BE2C (cell line): ENCODE results near the gene IGF2BP1. TPM values are rescaled to one million over a fixed set of nuclear protein-coding genes. Genes with fewer than 3 reads are reported as not detected.
A peak's percentile ranks its signal among the peaks of the same experiment; 100 is the strongest.

ENCODE experiments used
- DNase-seq: peaks from one replicate; pipeline ENCODE4 v3.0.0-alpha.2; 2020
- H3K27me3 ChIP-seq: fragments of 250-450 bp; sonication (Bioruptor Pico); 2 replicates; pipeline ENCODE4 v1.5.1; 2020; ENCODE audit warnings: mild to moderate bottlenecking
- H3K36me3 ChIP-seq: fragments of 250-450 bp; sonication (Bioruptor Pico); 2 replicates; pipeline ENCODE4 v1.5.1; 2020; ENCODE audit warnings: mild to moderate bottlenecking
- H3K4me1 ChIP-seq: fragments of 250-450 bp; sonication (Bioruptor Pico); 2 replicates; pipeline ENCODE4 v1.5.1; 2020
- H3K4me3 ChIP-seq: 2 replicates; pipeline ENCODE4 v1.5.1; 2011; ENCODE audit warnings: low read depth, low read length
- H3K9me3 ChIP-seq: fragments of 250-450 bp; sonication (Bioruptor Pico); 2 replicates; pipeline ENCODE4 v1.5.1; 2020
- polyA plus RNA-seq: library from polyadenylated mRNA; unstranded; fragments of >200 nt; gene quantifications from one replicate; pipeline ENCODE4 v1.2.1, GENCODE V29; 2012; ENCODE audit warnings: low read depth, missing spikeins; ENCODE audit not compliant: insufficient read length, insufficient read depth
- TF ChIP-seq, protein P1 (sequence below): IDR thresholded peaks from 2 replicates; pipeline ENCODE4 v1.5.1; 2012; ENCODE audit warnings: mild to moderate bottlenecking, low read depth, low read length

Gene IGF2BP1
- 20.5 TPM for polyA plus RNA-seq

DNA sequence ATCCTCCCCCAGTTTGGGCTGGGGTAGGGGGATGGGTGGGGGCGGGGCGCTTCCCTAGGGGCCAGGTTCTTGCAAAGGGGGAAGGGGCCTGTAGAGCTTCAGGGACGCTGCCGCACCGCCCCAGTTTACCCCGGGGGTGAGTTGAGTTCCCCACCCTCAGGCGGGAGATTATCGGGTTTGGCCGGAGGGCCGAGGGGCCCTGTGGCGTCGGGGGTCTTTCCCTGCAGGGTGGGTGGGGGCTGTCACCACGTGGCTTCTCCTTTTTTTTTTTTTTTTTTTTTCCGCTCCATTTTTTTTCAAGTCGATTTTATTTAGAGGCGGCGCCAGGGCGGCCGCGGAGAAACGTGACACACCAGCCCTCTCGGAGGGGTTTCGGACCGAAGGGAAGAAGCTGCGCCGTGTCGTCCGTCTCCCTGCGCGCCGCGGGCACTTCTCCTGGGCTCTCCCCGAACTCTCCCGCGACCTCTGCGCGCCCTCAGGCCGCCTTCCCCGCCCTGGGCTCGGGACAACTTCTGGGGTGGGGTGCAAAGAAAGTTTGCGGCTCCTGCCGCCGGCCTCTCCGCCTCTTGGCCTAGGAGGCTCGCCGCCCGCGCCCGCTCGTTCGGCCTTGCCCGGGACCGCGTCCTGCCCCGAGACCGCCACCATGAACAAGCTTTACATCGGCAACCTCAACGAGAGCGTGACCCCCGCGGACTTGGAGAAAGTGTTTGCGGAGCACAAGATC lies at the start of gene IGF2BP1:
Gene IGF2BP1 (plus strand): TSS at position 283 of the 724 bp plus-strand sequence. CDS start 361 bp downstream, at position 644.
- Histone ChIP-seq H3K4me3 (peak within 1 kb of the TSS; percentile 77), H3K4me1 (no peaks in the 10 kb centered on the region), H3K27me3 (peaks cover 85% of the 10 kb centered on the region), H3K36me3 (no peaks in the 10 kb centered on the region), H3K9me3 (no peaks in the 10 kb centered on the region)
- TF ChIP-seq, protein P1, sequence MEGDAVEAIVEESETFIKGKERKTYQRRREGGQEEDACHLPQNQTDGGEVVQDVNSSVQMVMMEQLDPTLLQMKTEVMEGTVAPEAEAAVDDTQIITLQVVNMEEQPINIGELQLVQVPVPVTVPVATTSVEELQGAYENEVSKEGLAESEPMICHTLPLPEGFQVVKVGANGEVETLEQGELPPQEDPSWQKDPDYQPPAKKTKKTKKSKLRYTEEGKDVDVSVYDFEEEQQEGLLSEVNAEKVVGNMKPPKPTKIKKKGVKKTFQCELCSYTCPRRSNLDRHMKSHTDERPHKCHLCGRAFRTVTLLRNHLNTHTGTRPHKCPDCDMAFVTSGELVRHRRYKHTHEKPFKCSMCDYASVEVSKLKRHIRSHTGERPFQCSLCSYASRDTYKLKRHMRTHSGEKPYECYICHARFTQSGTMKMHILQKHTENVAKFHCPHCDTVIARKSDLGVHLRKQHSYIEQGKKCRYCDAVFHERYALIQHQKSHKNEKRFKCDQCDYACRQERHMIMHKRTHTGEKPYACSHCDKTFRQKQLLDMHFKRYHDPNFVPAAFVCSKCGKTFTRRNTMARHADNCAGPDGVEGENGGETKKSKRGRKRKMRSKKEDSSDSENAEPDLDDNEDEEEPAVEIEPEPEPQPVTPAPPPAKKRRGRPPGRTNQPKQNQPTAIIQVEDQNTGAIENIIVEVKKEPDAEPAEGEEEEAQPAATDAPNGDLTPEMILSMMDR: no peak
- peak; percentile 60 for DNase-seq

DNA sequence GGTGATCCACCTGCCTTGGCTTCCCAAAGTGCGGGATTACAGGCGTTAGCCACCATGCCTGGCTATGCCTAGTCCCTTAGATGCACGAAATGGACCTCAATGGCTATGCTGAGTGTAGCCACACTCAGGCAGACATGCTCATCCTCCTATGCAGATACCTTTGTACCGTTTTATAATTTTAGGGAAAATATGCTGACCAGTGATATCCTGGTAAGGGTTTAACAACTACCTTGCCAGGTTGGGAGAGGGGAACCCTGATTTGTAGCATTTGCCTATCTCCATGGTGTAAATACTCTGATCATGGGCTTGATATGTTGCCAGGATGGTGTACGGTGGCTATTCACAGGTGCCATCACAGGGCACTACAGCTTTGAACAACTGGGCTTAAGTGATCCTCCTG lies 45.6 kb upstream of the IGF2BP1 start:
- no peaks in the 10 kb centered on the region for H3K36me3 ChIP-seq
- no peaks in the 10 kb centered on the region for H3K4me1 ChIP-seq
- no peaks in the 10 kb centered on the region for H3K27me3 ChIP-seq
- no peaks in the 10 kb centered on the region for H3K9me3 ChIP-seq
- TF ChIP-seq, protein P1: no peak
- H3K4me3 ChIP-seq: no peak overlapping the region
- no peak for DNase-seq

DNA sequence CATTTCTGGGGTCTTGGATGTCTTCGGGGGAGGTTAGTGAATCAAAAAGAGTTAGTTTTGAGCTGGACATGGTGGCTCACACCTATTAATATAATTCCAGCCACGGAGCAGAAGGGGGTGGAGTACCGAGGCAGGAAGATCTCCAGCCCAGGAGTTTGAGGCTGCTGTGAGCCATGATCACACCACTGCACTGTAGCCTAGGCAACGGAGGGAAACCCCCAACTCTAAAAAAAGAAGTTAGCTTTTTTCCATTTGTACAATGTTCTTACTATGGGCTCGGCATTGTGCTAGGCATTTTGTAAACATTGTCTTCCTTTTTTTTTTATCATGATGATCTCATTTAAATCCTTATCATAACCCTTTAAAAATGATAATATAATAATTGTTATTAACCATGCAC lies 44.3 kb upstream of the IGF2BP1 start:
- Histone ChIP-seq H3K4me3 (no peak overlapping the region), H3K27me3 (no peaks in the 10 kb centered on the region), H3K4me1 (no peaks in the 10 kb centered on the region), H3K36me3 (no peaks in the 10 kb centered on the region), H3K9me3 (no peaks in the 10 kb centered on the region)
- TF ChIP-seq, protein P1: no peak
- no peak for DNase-seq

DNA sequence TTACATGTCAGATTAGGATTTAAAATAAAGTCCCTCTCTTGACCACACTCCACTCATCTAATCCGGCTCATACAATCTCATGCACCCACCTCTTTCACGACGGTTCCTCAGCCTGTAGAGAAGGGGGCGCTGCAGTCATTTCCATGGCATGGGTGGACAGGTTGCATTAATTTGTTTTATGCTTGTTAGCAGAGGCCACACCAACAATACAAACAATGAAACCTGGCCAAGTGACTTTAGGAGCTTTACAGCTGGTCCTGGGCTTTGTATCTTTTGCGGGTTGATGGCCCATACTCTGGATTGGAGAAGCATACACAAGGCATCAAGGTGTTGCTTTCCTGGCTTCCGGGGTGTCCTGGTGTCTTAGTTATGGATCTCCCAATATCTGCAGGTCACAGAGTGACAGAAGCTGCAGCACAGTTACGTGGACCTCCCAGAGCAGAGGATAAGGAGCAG lies 42.9 kb upstream of the IGF2BP1 start:
- no peak overlapping the region for H3K4me3 ChIP-seq
- no peaks in the 10 kb centered on the region for H3K9me3 ChIP-seq
- TF ChIP-seq, protein P1: peak; percentile 68
- 0 out of 2 replicates have a peak, but pooled peaks cover 2% of the 10 kb centered on the region for H3K27me3 ChIP-seq
- H3K4me1 ChIP-seq: no peaks in the 10 kb centered on the region
- peak; percentile 59 for DNase-seq
- no peaks in the 10 kb centered on the region for H3K36me3 ChIP-seq

DNA sequence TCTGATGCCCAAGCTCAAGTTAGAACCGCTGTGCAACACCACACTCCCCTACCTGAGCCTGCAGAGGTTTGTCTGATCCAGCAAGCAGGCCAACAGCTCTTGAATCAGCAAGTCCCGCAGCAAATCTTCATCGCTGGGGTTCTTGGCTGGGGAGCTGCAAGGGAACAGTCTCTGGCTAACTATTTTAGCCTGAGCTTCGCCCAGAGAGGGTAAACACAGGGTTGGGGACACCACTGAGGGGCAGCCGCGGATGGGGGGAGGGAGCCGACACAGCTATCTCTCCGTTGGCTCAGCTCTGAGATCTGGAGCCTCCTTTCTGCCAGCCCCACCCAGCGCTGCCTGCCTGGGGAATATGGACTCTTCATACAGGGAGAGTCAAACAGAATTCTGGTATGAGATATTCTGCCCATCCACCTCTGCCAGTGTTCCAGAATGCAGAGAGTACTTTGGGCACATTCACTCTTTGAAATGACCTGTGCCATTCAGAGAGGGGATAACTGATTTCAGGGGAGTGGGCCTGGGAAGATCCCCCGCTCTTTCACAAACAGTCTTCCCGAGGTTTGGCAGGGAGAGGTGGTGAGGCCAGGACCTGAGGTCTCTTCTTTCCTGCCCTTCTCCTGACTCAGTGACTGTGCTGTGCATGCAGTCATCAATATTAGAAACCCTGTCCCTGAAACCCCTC lies 36.2 kb upstream of the IGF2BP1 start:
- peaks cover 17% of the 10 kb centered on the region for H3K27me3 ChIP-seq
- no peaks in the 10 kb centered on the region for H3K36me3 ChIP-seq
- peak; percentile 21 for DNase-seq
- TF ChIP-seq, protein P1: no peak
- H3K4me3 ChIP-seq: no peak overlapping the region
- H3K9me3 ChIP-seq: no peaks in the 10 kb centered on the region
- no peaks in the 10 kb centered on the region for H3K4me1 ChIP-seq
